HG02943 (cell line): ENCODE data around the gene ALCAM.

Experiments
- ATAC-seq: cut with Tn5 transposase; IDR thresholded peaks from one replicate; pipeline ENCODE4 v1.9.1; 2021; ENCODE audit warnings: mild to moderate bottlenecking, low read depth, moderate library complexity; ENCODE audit not compliant: unreplicated experiment

The ALCAM gene

DNA sequence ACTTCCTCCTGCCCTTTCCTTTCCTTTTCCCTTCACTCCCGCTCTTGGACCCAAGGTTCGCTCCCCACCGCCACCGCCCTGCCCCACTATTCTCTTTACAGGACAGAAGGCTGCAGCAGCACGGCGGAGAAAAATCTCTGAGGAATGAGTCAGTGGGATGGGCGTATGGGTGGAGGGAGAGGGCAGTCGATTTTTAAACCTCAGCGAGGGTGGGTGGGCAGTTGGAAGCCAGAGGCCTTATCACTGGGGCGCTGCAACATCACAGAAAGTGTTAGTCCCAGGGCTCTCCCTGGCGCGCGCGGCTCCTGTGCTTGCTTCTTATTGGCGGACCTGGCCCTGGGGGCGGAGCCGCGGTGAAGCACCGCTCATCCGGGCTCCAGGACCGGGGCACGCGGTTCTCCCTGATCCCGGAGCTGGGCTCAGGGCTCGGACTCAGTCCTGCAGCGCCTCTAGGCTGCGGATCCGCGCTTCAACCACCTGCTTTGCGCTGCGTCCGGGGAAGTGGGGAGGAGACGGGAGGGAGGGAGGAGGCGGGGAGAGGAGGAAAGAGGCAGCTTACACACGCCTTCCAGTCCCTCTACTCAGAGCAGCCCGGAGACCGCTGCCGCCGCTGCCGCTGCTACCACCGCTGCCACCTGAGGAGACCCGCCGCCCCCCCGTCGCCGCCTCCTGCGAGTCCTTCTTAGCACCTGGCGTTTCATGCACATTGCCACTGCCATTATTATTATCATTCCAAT lies at the start of gene ALCAM:
TSS of gene ALCAM (plus strand) at position 584 of the 737 bp plus-strand sequence.
- ATAC-seq = peak; percentile 49

DNA sequence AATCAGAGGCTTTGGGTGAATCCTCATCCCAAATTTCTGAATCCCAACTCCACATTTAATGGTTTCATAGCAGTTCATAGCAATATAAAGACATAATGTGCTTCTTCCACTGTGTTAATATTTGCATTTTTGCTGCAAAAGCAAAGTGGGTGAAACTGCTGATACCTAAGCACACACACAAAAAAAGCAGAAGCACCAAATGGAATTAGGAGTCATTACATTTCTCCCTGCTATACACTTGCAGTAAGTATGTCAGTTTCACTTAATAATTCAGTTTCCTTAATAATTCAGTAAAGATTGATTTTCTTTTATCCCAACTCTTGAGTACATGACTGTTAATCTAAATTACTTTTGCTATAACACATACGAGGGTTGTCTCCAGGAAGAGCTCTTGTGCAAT lies 48.9 kb upstream of the ALCAM start:
- ATAC-seq = no peak

DNA sequence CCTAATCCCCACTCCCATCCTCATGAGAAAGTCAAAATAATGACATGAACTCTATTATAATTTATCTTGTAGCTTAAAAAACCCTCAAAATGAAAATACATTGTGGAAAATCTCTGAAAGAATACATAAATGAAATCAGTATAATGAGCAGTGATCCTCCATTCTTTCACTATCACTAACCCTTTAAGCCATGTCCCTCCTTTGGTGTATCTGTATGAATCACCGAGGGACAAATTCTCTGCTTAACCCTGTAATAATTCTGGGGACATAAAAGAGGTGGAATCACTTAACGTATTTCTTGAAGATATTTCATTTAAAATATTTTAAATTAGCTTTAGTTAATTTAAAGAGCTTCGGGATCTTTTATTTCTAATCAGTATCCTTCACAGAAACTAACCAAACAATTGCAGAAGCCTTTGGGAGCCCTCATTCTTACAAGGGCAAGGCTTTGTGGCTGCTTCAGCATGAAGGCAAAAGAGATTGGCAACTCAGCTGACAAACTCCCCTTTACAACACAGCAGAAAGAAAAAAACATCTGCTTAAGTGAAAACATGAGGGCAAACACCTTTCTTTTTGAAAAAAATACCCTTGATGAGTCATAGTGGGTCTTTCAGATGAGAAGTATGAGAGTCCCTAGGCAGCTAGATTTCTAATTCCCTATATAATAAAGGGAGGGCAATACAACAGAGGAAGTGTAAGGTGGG lies 44.0 kb upstream of the ALCAM start:
- ATAC-seq = peak; percentile 95

DNA sequence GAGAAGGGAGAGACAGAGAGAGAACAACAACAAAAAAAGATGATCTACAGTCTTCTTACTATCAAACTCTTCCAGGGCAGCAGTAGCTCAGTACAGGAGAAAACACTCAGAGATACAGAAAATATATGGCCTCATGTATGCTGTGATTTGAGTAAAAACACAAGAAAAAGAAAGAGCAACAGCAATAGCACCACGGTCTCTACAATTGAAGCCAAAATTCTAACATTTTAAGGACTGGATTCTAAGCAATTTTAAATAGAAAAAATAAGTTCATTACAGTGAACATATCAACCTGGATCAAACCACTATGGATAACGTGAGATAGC lies 43.5 kb upstream of the ALCAM start:
- ATAC-seq = no peak

DNA sequence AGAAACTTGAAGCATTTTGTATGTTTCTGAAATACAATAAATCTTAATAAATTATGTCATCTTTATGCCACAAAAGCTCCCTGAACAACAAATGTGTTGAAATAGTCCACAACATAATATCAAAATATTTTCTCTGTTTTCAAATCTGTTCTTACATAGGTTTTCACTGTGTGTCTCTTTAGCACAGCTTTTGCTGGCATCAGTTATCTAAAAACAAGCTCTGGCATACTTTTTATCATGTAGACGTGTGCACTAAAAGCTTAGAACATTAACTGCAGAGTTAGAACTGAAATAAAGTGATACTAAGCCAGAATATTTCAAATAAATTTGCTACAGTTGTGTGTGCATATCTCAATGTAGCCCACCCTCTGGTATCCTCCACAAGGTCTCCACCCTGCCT lies 41.8 kb upstream of the ALCAM start:
- no peak for ATAC-seq

DNA sequence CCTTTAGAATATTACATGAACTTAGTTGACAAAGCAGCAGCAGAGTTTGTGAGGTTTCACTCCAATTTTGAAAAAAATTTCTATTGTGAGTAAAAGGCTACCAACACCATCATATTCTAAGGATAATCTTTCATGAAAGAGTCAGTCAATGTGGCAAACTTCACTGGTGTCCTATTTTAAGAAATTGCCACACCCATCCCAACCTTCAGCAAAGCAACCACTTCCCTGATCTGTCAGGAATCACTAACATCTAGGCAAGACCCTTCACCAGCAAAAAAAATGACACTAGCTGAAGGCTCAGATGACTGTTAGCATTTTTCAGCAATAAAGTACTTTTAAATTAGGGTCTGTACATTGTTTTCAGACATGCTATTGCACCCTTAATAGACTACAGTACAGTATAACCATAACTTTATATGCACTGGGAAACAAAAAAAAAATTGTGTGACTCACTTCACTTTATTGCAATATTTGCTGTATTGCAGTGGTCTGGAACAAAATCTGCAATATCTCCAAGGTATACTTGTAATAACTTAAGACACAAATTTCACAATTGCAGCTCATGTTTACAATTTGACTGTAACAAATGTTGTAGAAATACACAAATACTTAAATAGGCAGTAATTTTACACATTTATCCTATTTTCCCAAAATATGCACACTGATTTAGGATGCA lies 38.9 kb upstream of the ALCAM start:
- ATAC-seq = no peak

DNA sequence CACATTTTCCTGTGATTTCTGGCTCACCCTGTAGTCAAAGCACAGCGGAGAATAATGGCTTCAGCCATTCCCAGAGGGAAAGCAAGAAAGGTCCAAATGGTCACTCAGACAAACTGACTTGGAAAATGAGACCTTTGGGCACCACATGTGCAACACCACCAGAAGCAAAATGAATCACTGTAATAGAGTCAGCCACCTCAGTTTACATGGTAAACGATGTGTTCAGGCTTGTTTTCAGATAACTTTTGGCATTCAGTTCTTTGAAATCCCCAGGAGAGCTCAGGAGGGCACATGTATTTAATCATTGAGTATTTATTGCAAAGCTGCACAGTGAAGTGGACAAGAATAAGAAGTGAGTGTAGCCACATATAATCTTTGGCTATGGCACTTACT lies 38.4 kb upstream of the ALCAM start:
- no peak for ATAC-seq

DNA sequence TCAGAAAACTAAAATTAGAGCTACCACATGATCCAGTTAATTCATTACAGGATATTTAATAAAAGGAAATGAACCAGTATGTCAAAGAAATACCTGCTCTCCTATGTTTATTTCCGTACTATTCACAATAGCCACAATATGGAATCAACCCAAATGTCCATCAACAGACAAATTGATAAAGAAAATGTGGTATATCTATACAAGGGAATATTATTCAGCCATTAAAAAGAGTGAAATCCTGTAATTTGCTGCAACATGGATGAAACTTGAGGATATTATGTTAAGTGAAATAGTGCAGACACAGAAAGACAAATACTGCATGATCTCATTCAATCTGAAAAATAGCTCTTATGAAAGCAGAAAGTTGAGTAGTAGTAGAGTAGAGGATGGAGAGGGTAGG lies 33.7 kb upstream of the ALCAM start:
- no peak for ATAC-seq

DNA sequence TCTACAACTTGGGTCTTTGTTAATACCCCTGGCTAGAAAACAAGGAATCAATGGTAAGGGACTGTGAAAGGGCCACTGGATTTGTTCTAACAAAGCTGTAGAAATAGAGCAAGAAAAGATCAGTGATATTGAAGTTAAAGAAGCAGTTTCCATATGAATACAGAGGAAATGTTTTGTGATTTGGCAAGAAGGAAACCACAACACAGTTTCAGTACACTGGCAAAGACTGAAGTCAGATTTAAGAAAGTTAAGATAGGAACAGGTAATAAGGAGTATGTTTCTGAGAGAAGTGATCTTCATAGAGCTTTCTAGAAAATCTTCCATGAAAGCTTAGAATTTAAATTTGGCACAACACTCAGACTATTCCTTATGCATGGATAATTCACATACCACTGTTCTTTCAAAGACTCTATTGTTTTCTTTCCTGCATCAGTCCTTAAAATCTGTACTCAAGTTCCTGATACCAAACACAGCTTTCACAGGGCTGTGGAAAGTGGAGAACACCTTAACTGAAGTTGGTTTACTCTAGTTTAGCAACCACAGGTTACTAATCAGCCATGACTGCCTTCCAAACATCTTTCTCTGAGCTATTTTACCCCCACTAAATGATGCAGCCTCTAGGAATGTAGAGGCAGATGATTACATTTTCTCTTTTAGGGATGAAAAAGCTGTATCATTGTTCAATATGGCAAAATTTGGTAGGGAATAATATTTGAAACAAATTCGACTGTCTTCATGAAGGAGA lies 32.4 kb upstream of the ALCAM start:
- peak; percentile 57 for ATAC-seq

DNA sequence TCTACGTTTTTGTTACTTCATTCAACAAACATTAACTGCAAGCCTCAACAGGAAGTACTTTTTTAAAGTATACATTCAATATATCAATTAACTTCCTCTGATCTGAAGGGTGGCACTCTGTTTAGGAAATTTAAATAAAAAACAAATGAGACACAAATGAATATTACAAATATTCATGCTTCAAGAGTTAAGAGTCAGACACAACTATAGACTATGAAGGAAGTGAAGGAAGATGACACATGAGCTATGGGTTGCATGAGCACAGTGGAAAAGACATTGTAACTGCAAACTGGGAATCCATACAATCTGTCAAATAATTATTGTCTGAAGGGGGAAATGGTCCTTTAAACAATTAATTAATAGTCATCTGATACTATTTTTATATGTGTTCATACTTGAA lies 26.8 kb upstream of the ALCAM start:
- no peak for ATAC-seq

DNA sequence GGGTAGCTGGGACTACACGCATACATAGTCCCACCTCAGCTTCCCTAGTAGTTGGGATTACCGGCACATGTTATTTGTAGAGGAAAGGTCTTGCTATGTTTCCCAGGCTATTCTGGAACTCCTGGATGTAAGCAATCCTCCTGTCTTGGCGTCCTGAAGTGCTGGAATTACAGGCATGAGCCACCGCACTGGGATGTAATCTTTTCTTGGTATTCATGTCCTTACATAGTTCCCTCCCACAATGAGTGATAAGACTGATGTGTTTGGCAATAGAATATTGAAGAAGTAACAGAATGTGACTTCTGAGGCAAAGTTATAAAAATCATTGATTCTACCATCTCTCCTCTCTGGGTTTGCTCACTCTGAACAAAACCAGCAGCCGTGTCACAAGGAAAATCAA lies 22.7 kb upstream of the ALCAM start:
- no peak for ATAC-seq

DNA sequence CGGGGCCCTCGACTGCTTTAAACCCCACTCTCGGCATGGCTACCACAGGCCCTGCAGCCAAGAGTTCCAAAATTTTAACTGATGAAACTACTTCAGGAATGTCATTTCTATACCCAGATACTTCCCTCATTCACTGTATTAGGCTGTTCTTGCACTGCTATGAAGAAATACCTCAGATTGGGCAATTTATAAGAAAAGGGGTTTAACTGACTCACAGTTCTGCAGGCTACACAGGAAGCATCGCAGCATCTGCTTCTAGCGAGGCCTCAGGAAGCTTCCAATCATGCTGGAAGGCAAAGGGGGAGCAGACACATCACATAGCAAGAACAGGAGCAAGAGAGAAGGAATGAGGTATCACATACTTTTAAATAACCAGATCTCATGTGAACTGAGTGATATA lies 21.6 kb upstream of the ALCAM start:
- no peak for ATAC-seq

DNA sequence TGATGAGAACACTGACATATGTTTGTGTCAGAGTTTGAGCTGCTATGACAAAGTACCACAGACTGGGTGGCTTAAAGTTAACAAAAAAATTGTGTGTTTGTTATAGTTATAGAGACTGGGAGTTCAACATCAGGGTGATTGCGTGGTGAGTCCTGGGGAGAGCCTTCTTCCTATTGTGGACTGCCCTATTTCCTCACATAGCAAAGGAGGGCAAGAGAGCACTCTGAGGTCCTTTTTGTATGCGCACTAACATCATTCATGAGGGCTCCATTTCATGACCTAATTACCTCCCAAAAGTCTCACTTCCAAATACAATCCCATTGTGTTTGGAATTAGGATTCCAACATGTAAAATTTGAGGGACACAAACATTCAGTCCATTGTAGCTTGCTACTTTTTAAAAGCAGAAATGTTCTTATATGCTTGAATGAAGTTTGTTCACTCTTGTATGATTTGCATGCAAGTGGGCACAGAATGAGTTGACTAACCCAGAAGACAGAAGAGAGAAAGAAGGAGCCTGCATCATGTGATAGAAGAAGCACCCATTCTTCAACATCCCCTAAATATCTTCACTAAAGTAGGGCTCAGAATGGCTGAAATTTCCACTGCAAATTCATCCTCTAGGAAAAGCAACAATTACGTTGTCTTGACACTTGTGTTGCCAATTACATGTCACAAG lies 18.9 kb upstream of the ALCAM start:
- ATAC-seq = peak; percentile 67

DNA sequence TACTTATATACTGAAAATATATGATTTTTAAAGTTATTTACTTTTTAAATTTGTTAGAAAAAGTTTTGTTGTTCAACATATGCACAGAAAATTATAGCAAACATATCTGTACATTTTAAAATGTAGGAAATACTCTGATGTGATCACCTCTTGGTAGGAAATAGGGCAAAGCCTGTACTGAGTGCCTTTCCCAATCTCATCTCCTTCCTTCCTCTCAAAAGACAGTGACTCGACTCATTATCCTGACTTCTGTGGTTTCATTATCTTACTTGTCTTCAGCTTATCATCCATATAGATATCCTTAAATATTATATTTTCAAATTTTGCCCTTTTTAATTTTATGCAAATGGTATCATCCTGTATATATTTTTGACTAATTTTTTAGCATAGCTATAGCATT lies 18.4 kb upstream of the ALCAM start:
- no peak for ATAC-seq

DNA sequence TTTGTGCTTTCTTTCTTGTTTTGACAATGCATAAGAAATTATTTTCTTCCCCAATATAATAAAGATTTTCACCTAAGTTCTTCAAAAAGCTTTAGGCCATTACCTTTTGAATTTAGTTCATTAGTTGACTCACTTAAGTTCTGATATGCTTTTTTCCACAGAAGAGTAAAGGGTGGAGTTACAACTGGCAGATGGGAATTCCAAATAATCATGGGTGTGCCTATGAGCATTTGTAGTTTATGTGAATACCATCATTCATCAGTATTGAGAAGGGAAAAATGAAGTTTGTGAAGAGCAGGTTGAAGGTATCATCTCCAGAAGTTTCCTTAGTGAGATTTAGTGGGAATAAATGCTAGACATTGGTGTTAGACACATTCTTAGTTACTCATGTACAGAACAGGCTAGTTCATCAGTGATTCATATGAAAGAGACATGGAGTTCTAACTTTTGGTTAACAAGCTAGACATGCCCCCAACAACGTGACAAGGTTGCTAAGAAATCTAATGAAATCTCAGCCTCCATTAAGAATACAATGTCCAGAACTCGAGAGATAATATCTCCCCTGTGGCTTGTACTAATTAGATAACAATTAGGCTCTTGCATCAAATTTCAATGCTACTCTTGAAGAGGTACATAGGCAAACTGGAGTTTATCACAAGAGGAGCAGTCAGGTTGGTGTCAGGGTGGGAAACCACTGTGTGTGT lies 16.9 kb upstream of the ALCAM start:
- ATAC-seq = no peak

DNA sequence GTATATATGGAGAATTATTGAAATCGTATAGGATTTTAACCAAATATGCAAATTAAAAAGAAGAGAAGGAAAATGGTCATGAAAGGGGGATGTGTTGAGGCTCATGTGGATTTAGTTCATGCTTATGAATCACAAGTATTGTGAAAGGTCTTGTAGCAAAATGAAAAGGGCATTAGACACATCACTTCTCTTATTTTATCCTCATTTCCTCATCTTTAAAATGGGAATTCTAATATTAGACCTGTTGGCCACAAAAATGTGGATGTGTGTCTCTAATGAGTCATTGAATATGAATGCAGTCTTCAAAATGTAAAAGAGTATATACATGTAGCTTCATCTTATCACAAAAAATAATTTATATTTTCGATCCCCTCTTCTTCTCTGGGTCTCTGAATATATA lies 14.9 kb upstream of the ALCAM start:
- ATAC-seq = no peak

DNA sequence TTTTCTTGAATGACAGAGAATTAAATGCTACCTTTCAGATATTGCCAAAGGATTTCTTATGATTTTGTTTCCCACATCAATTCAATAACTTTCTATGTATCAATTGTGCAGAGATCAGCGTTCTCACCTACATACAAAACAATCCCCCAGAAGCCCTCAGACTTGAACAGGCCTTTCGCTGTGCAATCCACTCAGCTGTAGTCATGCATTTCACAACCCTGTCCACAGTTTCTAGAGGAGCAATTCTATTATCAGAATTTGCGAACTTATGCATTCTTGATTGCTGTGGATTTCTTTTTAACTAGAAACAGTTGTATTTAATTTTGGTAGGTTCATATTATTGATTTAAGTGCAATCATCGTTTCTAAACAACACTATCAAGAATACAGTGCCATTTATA lies 13.7 kb upstream of the ALCAM start:
- ATAC-seq = no peak

DNA sequence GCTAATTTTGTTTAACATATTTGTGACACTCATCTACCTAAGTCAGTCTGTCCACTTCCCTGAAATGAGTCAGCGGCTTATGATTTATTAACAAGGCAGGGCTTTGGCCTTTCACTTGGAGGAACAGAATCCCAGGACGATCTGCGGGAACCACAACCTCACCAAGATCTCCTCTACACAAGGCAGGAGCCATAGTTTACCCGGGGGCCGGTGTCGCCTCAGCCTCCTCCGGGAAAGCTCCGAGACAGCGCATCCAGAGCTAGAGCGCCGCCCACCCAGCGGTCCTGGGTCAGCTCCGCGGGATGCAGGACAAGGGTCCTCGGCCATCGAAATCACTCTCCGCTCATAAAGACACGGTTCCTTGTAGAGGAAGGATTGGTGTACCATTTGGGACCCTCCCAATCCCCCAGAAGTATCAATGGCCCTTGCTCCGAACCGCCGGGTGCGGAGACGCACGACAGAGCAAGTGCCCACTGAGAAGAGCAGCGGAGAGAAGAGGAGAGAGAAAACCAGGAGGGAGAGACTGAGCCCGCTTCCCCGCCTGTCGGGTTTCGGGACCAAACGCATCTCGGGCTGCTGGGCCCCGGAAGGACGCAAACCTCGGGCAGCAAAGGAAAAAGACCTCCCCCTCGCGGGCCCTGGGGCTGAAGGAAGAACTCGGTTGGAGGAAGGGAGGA lies 13.1 kb upstream of the ALCAM start:
- peak; percentile 69 for ATAC-seq

DNA sequence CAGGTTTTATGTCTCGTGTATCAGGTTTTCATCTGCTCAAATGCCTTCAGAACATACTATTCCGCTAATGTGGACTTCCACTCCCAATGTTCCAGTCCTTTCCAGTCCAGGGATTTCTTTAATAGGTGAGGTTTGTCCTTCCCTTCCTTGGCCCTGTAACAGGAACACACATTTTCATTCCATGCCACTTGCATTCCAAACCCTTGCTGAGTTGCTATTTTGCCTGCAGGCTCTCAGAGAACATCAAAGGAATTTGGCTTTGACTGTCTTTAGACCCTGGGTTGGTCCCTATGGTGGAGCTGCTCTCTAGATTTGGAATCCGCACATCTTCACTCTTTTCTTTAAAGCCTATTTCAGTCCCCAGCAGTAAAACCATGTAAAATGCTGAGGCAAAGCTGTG lies 12.3 kb upstream of the ALCAM start:
- ATAC-seq = no peak
